Esophagus squamous epithelium (tissue), 4 donors: Measurements from ENCODE around the gene POLRMT.

Experiments
- CTCF ChIP-seq, 6 experiments: fragments of 450-650 bp in 4 of 6; fragments of 200-600 bp in 2 of 6; sonication (generic) in 2 of 6; IDR thresholded peaks; one replicate each; pipeline ENCODE4 v1.5.1; 2016 to 2019; ENCODE audit warnings: antibody characterized with exemption in 6 of 6, mild to moderate bottlenecking in 4 of 6, moderate library complexity in 4 of 6
- POLR2A ChIP-seq, 4 donors: fragments of 450-650 bp; IDR thresholded peaks; one replicate each; pipeline ENCODE4 v1.6.1; 2017; ENCODE audit warnings: antibody characterized with exemption in 4 of 4, mild to moderate bottlenecking in 4 of 4, moderate library complexity in 3 of 4

GRCh38 chr19:653425-653824 lies 20.1 kb upstream of the POLRMT start:
- TF ChIP-seq POLR2A (IDR thresholded peaks at IDR 0.05) (no peak), CTCF (IDR thresholded peaks at IDR 0.05) (no peak)
